ENCODE data around the gene ERC2. TPM values are rescaled to one million over a fixed set of nuclear protein-coding genes. Genes with fewer than 3 reads are reported as not detected.

The ERC2 gene
- total and polyA plus RNA-seq, 7 donors: 0.52 to 5.7 (median 1.2) TPM; not detected in 2

- whole genome bisulfite sequencing, 2 donors: 70 to 78% methylated on average over 3 of the region's 3 CpGs
- DNase-seq: no peak
- Histone ChIP-seq H3K27me3 (no peaks in the 10 kb centered on the region), H3K4me1 (peaks cover 0 to 19% (median 11%) of the 10 kb centered on the region in 4 donors), H3K27ac (no peak overlapping the region), H3K9me3 (no peaks in the 10 kb centered on the region), H3K36me3 (no peaks in the 10 kb centered on the region), H3K4me3 (no peak overlapping the region)
- TF ChIP-seq POLR2AphosphoS5 (IDR thresholded peaks at IDR 0.05): no peak
- TF ChIP-seq POLR2A (IDR thresholded peaks at IDR 0.05): no peak
- no peak for TF ChIP-seq CTCF (IDR thresholded peaks at IDR 0.05)
- no peak for TF ChIP-seq EP300 (IDR thresholded peaks at IDR 0.05)
- intact Hi-C loops (cut with DNase I): no loop called here
These were observed 158.8 kb downstream of the ERC2 start for GRCh38 chr3:56309465-56309864.

GRCh38 chr3:56308471-56308870, 159.8 kb downstream of the ERC2 start:
- no peaks in the 10 kb centered on the region for H3K9me3 ChIP-seq
- no peaks in the 10 kb centered on the region for H3K36me3 ChIP-seq
- no peak overlapping the region for H3K27ac ChIP-seq
- no peaks in the 10 kb centered on the region for H3K27me3 ChIP-seq
- peaks cover 0 to 19% (median 11%) of the 10 kb centered on the region in 4 donors for H3K4me1 ChIP-seq
- no peak overlapping the region for H3K4me3 ChIP-seq
- no peak for DNase-seq
- intact Hi-C loops (cut with DNase I): no loop called here
- no peak for TF ChIP-seq CTCF (IDR thresholded peaks at IDR 0.05)
- TF ChIP-seq EP300 (IDR thresholded peaks at IDR 0.05): no peak
- no peak for TF ChIP-seq POLR2A (IDR thresholded peaks at IDR 0.05)
- no peak for TF ChIP-seq POLR2AphosphoS5 (IDR thresholded peaks at IDR 0.05)
- WGBS, 2 donors: 55 to 69% methylated on average over 2 of the region's 2 CpGs

DNA sequence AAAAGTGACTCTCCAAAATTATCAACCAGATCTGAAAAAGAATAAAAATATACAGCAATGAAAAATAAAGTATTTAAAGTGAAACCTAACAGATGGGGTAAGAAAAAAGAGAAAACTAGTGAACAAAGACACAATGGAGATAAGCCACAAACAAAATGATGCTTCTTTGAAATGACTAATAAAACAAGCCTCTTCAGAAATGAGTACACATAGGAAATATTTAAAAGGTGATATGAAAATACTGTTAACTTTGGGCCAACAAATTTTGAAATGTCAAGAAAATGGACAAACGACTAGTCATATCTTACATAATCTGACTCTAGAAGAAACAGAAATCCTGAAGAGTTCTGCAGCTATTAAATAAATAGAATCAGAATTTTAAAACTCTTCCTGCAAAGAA, 164.2 kb downstream of the ERC2 start:
- Histone ChIP-seq H3K36me3 (no peaks in the 10 kb centered on the region), H3K9me3 (no peaks in the 10 kb centered on the region), H3K4me3 (no peak overlapping the region), H3K4me1 (peaks cover 0 to 12% (median 8%) of the 10 kb centered on the region in 4 donors), H3K27ac (no peak overlapping the region), H3K27me3 (no peaks in the 10 kb centered on the region)
- TF ChIP-seq EP300 (IDR thresholded peaks at IDR 0.05) (no peak), POLR2A (IDR thresholded peaks at IDR 0.05) (no peak), POLR2AphosphoS5 (IDR thresholded peaks at IDR 0.05) (no peak), CTCF (IDR thresholded peaks at IDR 0.05) (no peak)
- intact Hi-C loops (cut with DNase I): no loop called here
- DNase-seq: no peak
- WGBS, 2 donors: 78 to 81% methylated on average over 1 of the region's 1 CpG

- 29 to 45% methylated on average over 5 of the region's 5 CpGs for WGBS, 2 donors
- DNase-seq: no peak
- Histone ChIP-seq H3K9me3 (no peaks in the 10 kb centered on the region), H3K4me1 (peaks cover 0 to 7% (median 3%) of the 10 kb centered on the region in 4 donors), H3K27ac (no peak overlapping the region), H3K36me3 (no peaks in the 10 kb centered on the region), H3K27me3 (no peaks in the 10 kb centered on the region), H3K4me3 (no peak overlapping the region)
- intact Hi-C loops (cut with DNase I): no loop called here
- TF ChIP-seq POLR2AphosphoS5 (IDR thresholded peaks at IDR 0.05) (no peak), EP300 (IDR thresholded peaks at IDR 0.05) (no peak), CTCF (IDR thresholded peaks at IDR 0.05) (no peak), POLR2A (IDR thresholded peaks at IDR 0.05) (no peak)
These were observed 164.8 kb downstream of the ERC2 start for GRCh38 chr3:56303487-56303886.

GRCh38 chr3:56302417-56302816, 165.8 kb downstream of the ERC2 start:
- no peak overlapping the region for H3K4me3 ChIP-seq
- H3K27me3 ChIP-seq: no peaks in the 10 kb centered on the region
- intact Hi-C loops (cut with DNase I): no loop called here
- no peaks in the 10 kb centered on the region for H3K9me3 ChIP-seq
- TF ChIP-seq POLR2AphosphoS5 (IDR thresholded peaks at IDR 0.05) (no peak), CTCF (IDR thresholded peaks at IDR 0.05) (no peak), EP300 (IDR thresholded peaks at IDR 0.05) (no peak), POLR2A (IDR thresholded peaks at IDR 0.05) (no peak)
- WGBS, 2 donors: 84 to 91% methylated on average over 2 of the region's 2 CpGs
- no peaks in the 10 kb centered on the region for H3K4me1 ChIP-seq
- no peak overlapping the region for H3K27ac ChIP-seq
- no peaks in the 10 kb centered on the region for H3K36me3 ChIP-seq
- DNase-seq: no peak
